Esophagus muscularis mucosa (tissue), 4 donors: ENCODE measurements around the gene TRMT5. TPM values are rescaled to one million over a fixed set of nuclear protein-coding genes. Genes with fewer than 3 reads are reported as not detected.

Source experiments
- DNase-seq: peaks from one replicate; pipeline ENCODE4 v3.0.0-alpha.2; 2017; ENCODE audit errors: extremely low spot score
- H3K27ac ChIP-seq, 4 donors: fragments of 200-600 bp; sonication (generic); replicated peaks in 1 of 4; 1 replicate in 3 of 4; 2 replicates in 1 of 4; pipeline ENCODE4 v1.5.1; 2016 to 2019; ENCODE audit warnings: mild to moderate bottlenecking in 1 of 4
- H3K27me3 ChIP-seq, 4 donors: fragments of 200-600 bp; sonication (generic); one replicate each; pipeline versions ENCODE4 v1.5.1 to v1.6.0; 2016 to 2019
- H3K36me3 ChIP-seq, 4 donors: fragments of 200-600 bp; sonication (generic); one replicate each; pipeline ENCODE4 v1.5.1; 2016 to 2019
- H3K4me1 ChIP-seq, 4 donors: fragments of 200-600 bp; sonication (generic); one replicate each; pipeline ENCODE4 v1.5.1; 2016 to 2019
- H3K4me3 ChIP-seq, 4 donors: fragments of 200-600 bp; sonication (generic); 1 replicate in 2 of 4; 2 replicates in 2 of 4; pipeline ENCODE4 v1.5.1; 2016 to 2019; ENCODE audit warnings: mild to moderate bottlenecking in 4 of 4, moderate library complexity in 1 of 4
- H3K9me3 ChIP-seq, 4 donors: fragments of 200-600 bp; sonication (generic); 1 replicate in 3 of 4; 2 replicates in 1 of 4; pipeline ENCODE4 v1.5.1; 2016 to 2019
- EP300 ChIP-seq: sonication (generic); formaldehyde crosslinking; IDR thresholded peaks from one replicate; pipeline ENCODE4 v1.6.1; 2017; ENCODE audit warnings: antibody characterized with exemption
- POLR2A ChIP-seq: fragments of 450-650 bp; IDR thresholded peaks from one replicate; pipeline ENCODE4 v1.6.1; 2017; ENCODE audit warnings: antibody characterized with exemption, moderate library complexity, mild to moderate bottlenecking, low read depth
- POLR2AphosphoS5 ChIP-seq, 2 donors: sonication (generic); formaldehyde crosslinking; IDR thresholded peaks; one replicate each; pipeline ENCODE4 v1.6.1; 2017; ENCODE audit warnings: antibody characterized with exemption in 2 of 2
- WGBS: methylation state at CpG from one replicate; pipeline ENCODE4 v1.1.5; 2018; 5-methylcytosine and 5-hydroxymethylcytosine counted together
- intact Hi-C: fragments of 100-400 bp; cut with DNase I; formaldehyde crosslinking; loops from one replicate; pipeline ENCODE4 v1.15.1; 2023
- small RNA-seq, 3 donors: library from RNA; depleted of rRNA; stranded (forward); fragments of <200 nt; gene quantifications; one replicate each; pipeline ENCODE3, GENCODE V24; 2016
- total RNA-seq, 4 donors: library from RNA; depleted of rRNA; stranded (reverse); fragments of >200 nt; gene quantifications; one replicate each; pipeline versions ENCODE4 v1.1.0 to v1.2.1, GENCODE V29; 2016
- TF ChIP-seq, protein P1 (sequence below), 3 experiments: fragments of 200-600 bp in 2 of 3; fragments of 450-650 bp in 1 of 3; sonication (generic) in 2 of 3; IDR thresholded peaks; one replicate each; pipeline ENCODE4 v1.5.1; 2017 to 2019; ENCODE audit warnings: antibody characterized with exemption in 3 of 3, mild to moderate bottlenecking in 2 of 3, moderate library complexity in 1 of 3

TRMT5 gene
- total RNA-seq, 4 donors from 2014 or later, result 8.6 to 12.0 (median 9.4) TPM

DNA sequence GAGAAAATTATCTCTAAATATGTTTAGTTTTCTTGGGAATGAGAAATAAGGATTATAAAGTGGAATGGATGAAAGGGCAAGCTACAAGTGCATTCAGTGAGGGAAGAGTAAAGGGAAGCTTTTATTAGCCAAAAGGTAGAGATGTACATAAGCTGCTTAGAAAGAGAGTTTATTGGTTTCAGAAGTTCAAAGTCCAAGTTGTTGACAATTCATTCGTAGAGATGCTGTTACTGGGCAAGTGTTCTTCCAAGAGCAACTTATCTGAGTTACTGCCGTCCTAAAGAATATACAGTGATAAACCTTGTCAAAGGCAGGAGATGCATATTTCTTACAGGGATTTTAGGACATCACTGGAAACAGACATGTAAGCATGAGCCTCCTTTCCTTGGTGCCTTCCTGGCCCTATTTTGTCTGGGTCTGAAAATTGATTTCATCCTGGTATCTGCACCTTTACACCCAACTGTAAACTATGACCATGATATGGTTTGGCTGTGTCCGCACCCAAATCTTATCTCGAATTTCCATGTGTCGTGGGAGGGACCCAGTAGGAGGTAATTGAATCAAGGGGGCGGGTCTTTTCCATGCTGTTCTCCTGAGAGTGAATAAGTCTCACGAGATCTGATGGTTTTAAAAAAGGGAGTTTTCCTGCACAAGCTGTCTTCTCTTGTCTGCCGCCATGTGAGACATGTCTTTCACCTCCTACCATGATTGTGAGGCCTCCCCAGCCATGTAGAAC lies 46.8 kb downstream of the TRMT5 start:
- DNase-seq, result no peak
- TF ChIP-seq POLR2A (no peak), POLR2AphosphoS5 (IDR thresholded peaks at IDR 0.05) (no peak), EP300 (no peak)
- TF ChIP-seq, protein P1, sequence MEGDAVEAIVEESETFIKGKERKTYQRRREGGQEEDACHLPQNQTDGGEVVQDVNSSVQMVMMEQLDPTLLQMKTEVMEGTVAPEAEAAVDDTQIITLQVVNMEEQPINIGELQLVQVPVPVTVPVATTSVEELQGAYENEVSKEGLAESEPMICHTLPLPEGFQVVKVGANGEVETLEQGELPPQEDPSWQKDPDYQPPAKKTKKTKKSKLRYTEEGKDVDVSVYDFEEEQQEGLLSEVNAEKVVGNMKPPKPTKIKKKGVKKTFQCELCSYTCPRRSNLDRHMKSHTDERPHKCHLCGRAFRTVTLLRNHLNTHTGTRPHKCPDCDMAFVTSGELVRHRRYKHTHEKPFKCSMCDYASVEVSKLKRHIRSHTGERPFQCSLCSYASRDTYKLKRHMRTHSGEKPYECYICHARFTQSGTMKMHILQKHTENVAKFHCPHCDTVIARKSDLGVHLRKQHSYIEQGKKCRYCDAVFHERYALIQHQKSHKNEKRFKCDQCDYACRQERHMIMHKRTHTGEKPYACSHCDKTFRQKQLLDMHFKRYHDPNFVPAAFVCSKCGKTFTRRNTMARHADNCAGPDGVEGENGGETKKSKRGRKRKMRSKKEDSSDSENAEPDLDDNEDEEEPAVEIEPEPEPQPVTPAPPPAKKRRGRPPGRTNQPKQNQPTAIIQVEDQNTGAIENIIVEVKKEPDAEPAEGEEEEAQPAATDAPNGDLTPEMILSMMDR (IDR thresholded peaks at IDR 0.05), result no peak
- 91% methylated on average over 8 of the region's 8 CpGs for WGBS
- Histone ChIP-seq H3K9me3 (no peaks in the 10 kb centered on the region), H3K36me3 (no peaks in the 10 kb centered on the region), H3K27me3 (no peaks in the 10 kb centered on the region), H3K4me3 (no peak overlapping the region), H3K4me1 (no peaks in the 10 kb centered on the region), H3K27ac (no peak overlapping the region)
- intact Hi-C loops, result no loop called here

DNA sequence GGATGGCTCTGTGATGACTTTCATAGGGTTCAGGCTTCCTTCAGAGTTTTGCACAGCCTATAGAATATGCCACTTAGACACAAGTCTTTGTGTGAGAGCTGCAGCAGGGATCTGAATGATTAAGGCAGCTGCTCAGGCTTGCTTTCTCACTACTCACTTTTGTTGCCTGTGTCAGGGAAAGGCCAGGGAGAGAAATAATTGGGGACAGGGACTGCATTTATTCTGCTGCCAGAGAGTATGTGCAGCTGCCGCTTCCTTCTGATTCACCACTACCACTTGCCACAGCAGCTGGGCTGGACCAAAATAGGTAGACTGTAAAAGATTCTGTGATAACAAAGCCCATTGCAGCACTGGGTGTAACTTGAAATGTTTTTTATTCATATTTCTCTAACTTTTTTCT lies 49.7 kb downstream of the TRMT5 start:
- intact Hi-C loops, result no loop called here

DNA sequence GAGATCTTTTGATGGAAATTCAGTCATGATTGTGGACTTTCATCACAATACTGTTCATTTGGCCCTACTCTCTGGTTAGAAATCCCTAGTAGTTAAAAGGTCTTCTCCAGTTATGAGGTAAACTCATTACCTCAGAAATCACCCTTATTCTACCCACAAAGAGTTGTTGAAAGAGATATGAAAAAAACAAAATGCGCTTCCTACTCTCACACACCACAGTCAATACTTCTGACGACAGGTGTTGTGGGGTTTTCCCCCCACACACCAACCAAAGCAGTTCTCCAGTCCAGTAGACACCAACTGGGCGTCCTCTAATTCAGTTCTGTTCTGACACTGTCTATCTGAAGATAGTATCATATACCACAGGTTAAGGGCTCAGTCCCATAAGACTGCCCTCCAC lies 54.9 kb downstream of the TRMT5 start:
- no peaks in the 10 kb centered on the region for H3K27me3 ChIP-seq
- no peaks in the 10 kb centered on the region for H3K9me3 ChIP-seq
- no peak overlapping the region for H3K27ac ChIP-seq
- H3K4me3 ChIP-seq, result no peak overlapping the region
- WGBS, result 94% methylated on average over 3 of the region's 3 CpGs
- intact Hi-C loops, result no loop called here
- no peak for TF ChIP-seq POLR2AphosphoS5 (IDR thresholded peaks at IDR 0.05)
- TF ChIP-seq, protein P1 (IDR thresholded peaks at IDR 0.05), result no peak
- TF ChIP-seq EP300, result no peak
- no peak for TF ChIP-seq POLR2A
- H3K36me3 ChIP-seq, result no peaks in the 10 kb centered on the region
- no peaks in the 10 kb centered on the region for H3K4me1 ChIP-seq
- no peak for DNase-seq

More for the DNA sequence above, 49.7 kb downstream of the TRMT5 start:
- Histone ChIP-seq H3K27ac (no peak overlapping the region), H3K4me1 (no peaks in the 10 kb centered on the region), H3K27me3 (no peaks in the 10 kb centered on the region), H3K36me3 (no peaks in the 10 kb centered on the region), H3K4me3 (no peak overlapping the region), H3K9me3 (no peaks in the 10 kb centered on the region)
- WGBS, result 88% methylated on average over 1 of the region's 1 CpG
- no peak for DNase-seq
- TF ChIP-seq POLR2AphosphoS5 (IDR thresholded peaks at IDR 0.05), result no peak
- no peak for TF ChIP-seq EP300
- TF ChIP-seq, protein P1 (IDR thresholded peaks at IDR 0.05), result no peak
- no peak for TF ChIP-seq POLR2A

DNA sequence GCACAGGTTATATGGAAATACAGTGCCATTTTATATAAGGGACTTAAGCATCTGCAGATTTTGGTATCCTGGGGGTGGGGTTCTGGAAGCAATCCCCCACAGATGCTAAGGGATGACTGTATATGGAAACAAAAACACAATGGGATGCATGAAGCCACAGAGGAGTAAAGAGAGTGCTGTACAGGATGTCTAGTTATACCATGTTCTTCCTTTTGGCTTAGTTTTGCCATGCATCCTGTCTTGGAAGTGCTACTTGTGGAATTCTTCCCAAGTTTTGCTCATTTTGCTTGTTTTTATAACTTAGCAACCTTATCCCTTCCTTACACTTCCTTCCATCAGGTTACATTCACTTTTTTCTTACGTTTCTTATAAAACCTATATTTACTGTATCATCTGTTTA lies 55.6 kb downstream of the TRMT5 start:
- Histone ChIP-seq H3K36me3 (no peaks in the 10 kb centered on the region), H3K9me3 (no peaks in the 10 kb centered on the region), H3K27me3 (no peaks in the 10 kb centered on the region), H3K4me3 (no peak overlapping the region), H3K4me1 (no peaks in the 10 kb centered on the region), H3K27ac (no peak overlapping the region)
- 83% methylated on average over 1 of the region's 1 CpG for WGBS
- no peak for TF ChIP-seq POLR2A
- no peak for TF ChIP-seq POLR2AphosphoS5 (IDR thresholded peaks at IDR 0.05)
- intact Hi-C loops, result no loop called here
- no peak for DNase-seq

DNA sequence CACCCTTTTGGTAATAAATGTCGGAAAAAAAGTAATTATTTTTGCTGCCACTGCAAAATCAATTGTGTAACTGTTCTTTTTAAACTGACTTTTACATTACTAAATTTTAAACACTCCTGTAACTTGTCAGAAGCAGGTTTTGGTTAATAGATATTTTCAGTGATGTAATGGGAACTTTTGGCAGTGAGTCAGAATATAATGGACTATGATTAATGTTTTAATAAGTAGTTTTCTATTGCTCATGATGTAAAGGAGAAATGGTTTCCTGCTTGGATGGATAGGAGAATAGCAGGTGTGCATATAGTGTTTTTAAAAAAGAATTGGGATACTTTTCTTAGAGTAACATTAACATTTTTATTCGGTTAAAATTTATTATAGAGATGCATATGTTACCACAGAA lies 58.8 kb downstream of the TRMT5 start:
- intact Hi-C loops, result no loop called here
- no peaks in the 10 kb centered on the region for H3K9me3 ChIP-seq
- no peaks in the 10 kb centered on the region for H3K4me1 ChIP-seq
- no peak overlapping the region for H3K4me3 ChIP-seq
- no peak for DNase-seq
- no peak overlapping the region for H3K27ac ChIP-seq
- peaks cover 0 to 5% (median 0%) of the 10 kb centered on the region in 4 donors for H3K36me3 ChIP-seq
- 76% methylated on average over 2 of the region's 2 CpGs for WGBS
- TF ChIP-seq, protein P1 (IDR thresholded peaks at IDR 0.05), result no peak
- TF ChIP-seq POLR2AphosphoS5 (IDR thresholded peaks at IDR 0.05) (no peak), EP300 (no peak), POLR2A (no peak)
- no peaks in the 10 kb centered on the region for H3K27me3 ChIP-seq

Small RNAs within 50 kb of the gene (small RNA-seq; reads per million reads assigned to genes)
- 0 reads per million in 3 donors for gene RNU6-398P

Other genes starting within 250 kb of the TRMT5 start
- gene MNAT1, start 246.3 kb downstream of the TRMT5 start, total RNA-seq, result 10 to 100 TPM; 34.9 to 48.2 (median 38.1) TPM
- 10 to 100 TPM; 11.1 to 19.1 (median 12.0) TPM for gene SLC38A6, start 166 bp upstream of the TRMT5 start, total RNA-seq